ENCODE results near the gene TMEM203. TPM values are rescaled to one million over a fixed set of nuclear protein-coding genes. Genes with fewer than 3 reads are reported as not detected.

TMEM203 gene
- polyA plus RNA-seq, 1 donor from 2014 or later: 61.1 TPM

DNA sequence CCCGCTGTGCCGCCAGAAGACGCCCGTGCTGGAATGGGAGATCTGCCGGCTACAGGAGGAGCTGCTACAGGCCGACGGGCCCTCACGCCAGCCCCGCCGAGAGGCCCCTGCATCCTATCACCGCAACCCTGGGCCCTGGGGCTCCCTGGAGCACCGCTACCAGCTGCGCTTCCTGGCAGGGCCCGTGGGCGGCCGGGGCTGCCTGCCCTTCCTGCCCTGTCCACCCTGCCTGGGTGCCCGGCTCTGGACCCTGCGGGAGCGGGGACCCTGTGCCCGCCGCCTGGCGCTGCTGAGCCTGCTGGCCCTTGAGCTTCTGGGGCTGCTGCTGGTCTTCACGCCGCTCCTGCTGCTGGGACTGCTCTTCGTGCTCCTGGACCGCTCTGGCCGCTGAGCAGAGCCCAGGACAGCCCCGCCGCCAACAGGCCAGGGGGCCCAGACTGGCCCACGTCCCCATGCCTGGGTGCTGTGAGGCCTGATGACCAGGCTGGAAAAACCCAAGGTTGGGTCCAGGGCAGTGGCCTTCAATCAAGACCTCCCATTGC lies 12.8 kb upstream of the TMEM203 start:
- H4K20me1 ChIP-seq (ENCODE audit: insufficient read depth): no peaks in the 10 kb centered on the region
- H3K27me3 ChIP-seq (ENCODE audit: insufficient read depth, low read depth, low read length): no peaks in the 10 kb centered on the region
- H3K4me3 ChIP-seq (ENCODE audit: low read length): no peak overlapping the region
- H3F3A ChIP-seq (ENCODE audit: insufficient read depth, low read length, poor library complexity, severe bottlenecking): no peaks in the 10 kb centered on the region
- no peaks in the 10 kb centered on the region for H3K79me2 ChIP-seq (replicated peaks; ENCODE audit: insufficient read depth, low read length)
- H3K4me2 ChIP-seq (ENCODE audit: low read length): no peak overlapping the region
- no peak overlapping the region for H3K9ac ChIP-seq (ENCODE audit: low read length)
- no peaks in the 10 kb centered on the region for H3K9me2 ChIP-seq (ENCODE audit: insufficient read depth, low read length)
- no peak overlapping the region for H3K27ac ChIP-seq (ENCODE audit: low read length)
- no peaks in the 10 kb centered on the region for H3K36me3 ChIP-seq (ENCODE audit: insufficient read depth, low read length)
- H3K9me3 ChIP-seq (ENCODE audit: low read length): no peaks in the 10 kb centered on the region
- TF ChIP-seq EZH2 (IDR thresholded peaks at IDR 0.05; ENCODE audit: borderline replicate concordance, insufficient read depth, low read length, poor library complexity, severe bottlenecking): no peak
- no peak for TF ChIP-seq POLR2AphosphoS5 (IDR thresholded peaks at IDR 0.05)
- TF ChIP-seq MXI1 (conservative IDR thresholded peaks at IDR 0.05; ENCODE audit: poor library complexity, severe bottlenecking): no peak
- no peak for TF ChIP-seq TAF1 (IDR thresholded peaks at IDR 0.05; ENCODE audit: low read depth)
- TF ChIP-seq RAD21 (conservative IDR thresholded peaks at IDR 0.05): no peak
- H2AFZ ChIP-seq (ENCODE audit: low read depth, low read length): no peak overlapping the region

DNA sequence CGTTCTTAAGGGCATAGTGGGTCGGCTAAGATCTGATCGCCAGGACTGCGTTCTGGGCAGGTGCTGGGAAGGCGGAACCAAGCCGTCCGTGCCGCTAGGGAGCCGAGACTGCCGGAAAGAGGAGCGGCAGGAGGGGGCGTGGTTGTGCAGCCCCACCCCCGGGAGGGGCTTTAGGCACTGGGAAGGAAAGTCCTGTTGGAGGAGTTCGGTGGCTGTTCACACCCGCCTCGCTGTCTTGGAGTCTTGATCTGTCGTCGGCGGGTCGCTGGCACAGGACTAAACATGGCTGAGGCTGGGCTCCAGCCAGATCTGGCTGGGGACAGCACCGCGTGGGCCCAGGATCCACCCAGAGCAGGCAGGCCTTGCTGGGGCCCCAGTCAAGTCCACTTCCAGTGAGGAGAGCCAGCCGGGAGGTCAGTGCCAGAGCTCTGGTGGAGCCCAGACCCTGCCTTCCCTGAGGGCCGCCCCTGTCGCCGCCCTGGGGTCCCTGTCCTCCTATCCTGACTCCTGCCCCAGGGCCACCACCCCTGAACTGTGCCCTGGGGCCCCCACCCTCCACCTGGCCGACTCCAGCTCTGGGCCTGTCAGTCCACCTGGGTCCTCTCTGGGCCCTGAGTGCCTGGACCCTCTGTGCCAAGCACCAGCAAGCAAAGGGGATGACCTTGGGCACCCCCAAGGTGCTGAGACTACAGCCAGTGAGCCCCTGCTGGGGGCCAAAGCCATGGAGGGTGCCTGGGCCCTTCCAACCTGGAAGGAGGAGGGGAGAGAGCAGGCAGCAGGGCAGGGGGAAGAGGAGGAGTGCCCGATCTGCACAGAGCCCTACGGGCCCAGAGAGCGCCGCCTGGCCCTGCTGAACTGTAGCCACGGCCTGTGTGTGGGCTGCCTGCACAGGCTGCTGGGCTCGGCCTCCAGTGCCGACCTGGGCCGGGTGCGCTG lies 12.1 kb upstream of the TMEM203 start:
- Histone ChIP-seq H2AFZ (ENCODE audit: low read depth, low read length) (no peak overlapping the region), H4K20me1 (ENCODE audit: insufficient read depth) (no peaks in the 10 kb centered on the region), H3K27me3 (ENCODE audit: insufficient read depth, low read depth, low read length) (no peaks in the 10 kb centered on the region), H3F3A (ENCODE audit: insufficient read depth, low read length, poor library complexity, severe bottlenecking) (no peaks in the 10 kb centered on the region), H3K79me2 (replicated peaks; ENCODE audit: insufficient read depth, low read length) (no peaks in the 10 kb centered on the region), H3K9ac (ENCODE audit: low read length) (no peak overlapping the region), H3K4me2 (ENCODE audit: low read length) (no peak overlapping the region), H3K9me3 (ENCODE audit: low read length) (no peaks in the 10 kb centered on the region), H3K27ac (ENCODE audit: low read length) (no peak overlapping the region), H3K9me2 (ENCODE audit: insufficient read depth, low read length) (no peaks in the 10 kb centered on the region), H3K36me3 (ENCODE audit: insufficient read depth, low read length) (no peaks in the 10 kb centered on the region), H3K4me3 (ENCODE audit: low read length) (no peak overlapping the region)
- TF ChIP-seq CTCF (IDR thresholded peaks at IDR 0.05; ENCODE audit: poor library complexity, severe bottlenecking) (no peak), EP300 (conservative IDR thresholded peaks at IDR 0.05; ENCODE audit: poor library complexity, severe bottlenecking) (no peak), POLR2AphosphoS5 (IDR thresholded peaks at IDR 0.05) (no peak), TAF1 (IDR thresholded peaks at IDR 0.05; ENCODE audit: low read depth) (no peak), MXI1 (conservative IDR thresholded peaks at IDR 0.05; ENCODE audit: poor library complexity, severe bottlenecking) (no peak), SMC3 (conservative IDR thresholded peaks at IDR 0.05; ENCODE audit: poor library complexity) (no peak), RAD21 (conservative IDR thresholded peaks at IDR 0.05) (no peak), EZH2 (IDR thresholded peaks at IDR 0.05; ENCODE audit: borderline replicate concordance, insufficient read depth, low read length, poor library complexity, severe bottlenecking) (no peak)
- TF ChIP-seq, protein P1, sequence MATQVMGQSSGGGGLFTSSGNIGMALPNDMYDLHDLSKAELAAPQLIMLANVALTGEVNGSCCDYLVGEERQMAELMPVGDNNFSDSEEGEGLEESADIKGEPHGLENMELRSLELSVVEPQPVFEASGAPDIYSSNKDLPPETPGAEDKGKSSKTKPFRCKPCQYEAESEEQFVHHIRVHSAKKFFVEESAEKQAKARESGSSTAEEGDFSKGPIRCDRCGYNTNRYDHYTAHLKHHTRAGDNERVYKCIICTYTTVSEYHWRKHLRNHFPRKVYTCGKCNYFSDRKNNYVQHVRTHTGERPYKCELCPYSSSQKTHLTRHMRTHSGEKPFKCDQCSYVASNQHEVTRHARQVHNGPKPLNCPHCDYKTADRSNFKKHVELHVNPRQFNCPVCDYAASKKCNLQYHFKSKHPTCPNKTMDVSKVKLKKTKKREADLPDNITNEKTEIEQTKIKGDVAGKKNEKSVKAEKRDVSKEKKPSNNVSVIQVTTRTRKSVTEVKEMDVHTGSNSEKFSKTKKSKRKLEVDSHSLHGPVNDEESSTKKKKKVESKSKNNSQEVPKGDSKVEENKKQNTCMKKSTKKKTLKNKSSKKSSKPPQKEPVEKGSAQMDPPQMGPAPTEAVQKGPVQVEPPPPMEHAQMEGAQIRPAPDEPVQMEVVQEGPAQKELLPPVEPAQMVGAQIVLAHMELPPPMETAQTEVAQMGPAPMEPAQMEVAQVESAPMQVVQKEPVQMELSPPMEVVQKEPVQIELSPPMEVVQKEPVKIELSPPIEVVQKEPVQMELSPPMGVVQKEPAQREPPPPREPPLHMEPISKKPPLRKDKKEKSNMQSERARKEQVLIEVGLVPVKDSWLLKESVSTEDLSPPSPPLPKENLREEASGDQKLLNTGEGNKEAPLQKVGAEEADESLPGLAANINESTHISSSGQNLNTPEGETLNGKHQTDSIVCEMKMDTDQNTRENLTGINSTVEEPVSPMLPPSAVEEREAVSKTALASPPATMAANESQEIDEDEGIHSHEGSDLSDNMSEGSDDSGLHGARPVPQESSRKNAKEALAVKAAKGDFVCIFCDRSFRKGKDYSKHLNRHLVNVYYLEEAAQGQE (IDR thresholded peaks at IDR 0.05; ENCODE audit: borderline replicate concordance): no peak
